HEK293T (cell line): ENCODE results near the gene MTA1.

Experiments used
- ARNT ChIP-seq: fragments of 450-650 bp; IDR thresholded peaks from 2 replicates; pipeline ENCODE4 v1.6.1; 2017; ENCODE audit warnings: mild to moderate bottlenecking
- FOXA1 ChIP-seq: fragments of 450-650 bp; IDR thresholded peaks from 2 replicates; pipeline ENCODE4 v1.6.1; 2016; ENCODE audit warnings: mild to moderate bottlenecking
- FOXK2 ChIP-seq: fragments of 450-650 bp; IDR thresholded peaks from 2 replicates; pipeline ENCODE4 v1.6.1; 2016; ENCODE audit warnings: mild to moderate bottlenecking
- LEF1 ChIP-seq: fragments of 450-650 bp; IDR thresholded peaks from 2 replicates; pipeline ENCODE4 v1.6.1; 2017; ENCODE audit warnings: mild to moderate bottlenecking, borderline replicate concordance
- PKNOX1 ChIP-seq: fragments of 450-650 bp; IDR thresholded peaks from 2 replicates; pipeline ENCODE4 v1.6.1; 2016
- SP1 ChIP-seq: fragments of 450-650 bp; IDR thresholded peaks from 2 replicates; pipeline ENCODE4 v1.6.1; 2017
- ZNF384 ChIP-seq: fragments of 450-650 bp; IDR thresholded peaks from 2 replicates; pipeline ENCODE4 v1.6.1; 2016

GRCh38 chr14:105489542-105490266 is 70.1 kb downstream of the MTA1 start:
- TF ChIP-seq SP1, result no peak
- no peak for TF ChIP-seq ZNF384
- TF ChIP-seq ARNT, result no peak
- no peak for TF ChIP-seq FOXA1
- TF ChIP-seq LEF1, result no peak
- no peak for TF ChIP-seq FOXK2
- no peak for TF ChIP-seq PKNOX1
